Panc1 (cell line): ENCODE results near the gene EFCC1.

Experiments
- POLR2AphosphoS5 ChIP-seq: IDR thresholded peaks from 2 replicates; pipeline ENCODE4 v1.6.1; 2012; ENCODE audit warnings: mild to moderate bottlenecking, low read depth, low read length, moderate library complexity
- SIN3A ChIP-seq: IDR thresholded peaks from 2 replicates; pipeline ENCODE4 v1.6.1; 2012; ENCODE audit warnings: low read depth, mild to moderate bottlenecking, low read length, moderate library complexity, borderline replicate concordance; ENCODE audit not compliant: insufficient read depth
- TF ChIP-seq, protein P1 (sequence below): fragments of 450-650 bp; IDR thresholded peaks from 2 replicates; pipeline ENCODE4 v1.5.1; 2017; ENCODE audit warnings: mild to moderate bottlenecking

DNA sequence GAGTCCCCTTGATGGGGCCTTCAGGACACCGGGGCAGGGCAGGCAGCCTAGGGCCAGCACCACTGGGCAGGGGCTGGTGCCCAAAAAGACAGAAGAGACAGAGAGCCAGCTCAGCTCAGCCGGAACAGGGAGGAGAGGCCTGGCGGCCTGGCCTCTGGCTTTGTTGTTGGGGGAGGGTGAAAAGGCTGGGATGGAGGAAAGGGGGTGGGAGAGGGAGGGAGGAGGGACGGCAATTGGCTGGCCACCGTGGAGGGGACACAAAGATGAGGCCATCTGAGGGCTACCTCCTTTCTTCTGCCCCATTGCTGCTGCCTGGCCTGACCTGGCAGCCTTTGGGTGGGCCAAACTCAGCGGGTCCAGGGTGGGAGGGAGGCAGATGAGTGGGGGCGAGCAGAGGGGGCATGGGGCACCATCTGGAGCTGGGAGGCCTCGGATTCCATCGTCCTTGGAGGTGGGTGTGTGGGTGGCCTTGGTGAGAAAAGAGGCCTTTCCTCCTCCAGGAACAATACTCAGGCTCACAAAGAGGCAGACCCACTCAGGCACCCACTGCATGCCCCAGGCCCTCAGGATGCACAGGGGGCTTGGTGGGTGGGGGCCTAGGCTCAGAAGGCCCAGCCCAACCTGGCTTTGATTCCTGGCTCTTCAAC, 9.3 kb downstream of the EFCC1 start:
- no peak for TF ChIP-seq POLR2AphosphoS5
- TF ChIP-seq, protein P1, sequence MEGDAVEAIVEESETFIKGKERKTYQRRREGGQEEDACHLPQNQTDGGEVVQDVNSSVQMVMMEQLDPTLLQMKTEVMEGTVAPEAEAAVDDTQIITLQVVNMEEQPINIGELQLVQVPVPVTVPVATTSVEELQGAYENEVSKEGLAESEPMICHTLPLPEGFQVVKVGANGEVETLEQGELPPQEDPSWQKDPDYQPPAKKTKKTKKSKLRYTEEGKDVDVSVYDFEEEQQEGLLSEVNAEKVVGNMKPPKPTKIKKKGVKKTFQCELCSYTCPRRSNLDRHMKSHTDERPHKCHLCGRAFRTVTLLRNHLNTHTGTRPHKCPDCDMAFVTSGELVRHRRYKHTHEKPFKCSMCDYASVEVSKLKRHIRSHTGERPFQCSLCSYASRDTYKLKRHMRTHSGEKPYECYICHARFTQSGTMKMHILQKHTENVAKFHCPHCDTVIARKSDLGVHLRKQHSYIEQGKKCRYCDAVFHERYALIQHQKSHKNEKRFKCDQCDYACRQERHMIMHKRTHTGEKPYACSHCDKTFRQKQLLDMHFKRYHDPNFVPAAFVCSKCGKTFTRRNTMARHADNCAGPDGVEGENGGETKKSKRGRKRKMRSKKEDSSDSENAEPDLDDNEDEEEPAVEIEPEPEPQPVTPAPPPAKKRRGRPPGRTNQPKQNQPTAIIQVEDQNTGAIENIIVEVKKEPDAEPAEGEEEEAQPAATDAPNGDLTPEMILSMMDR = no peak
- no peak for TF ChIP-seq SIN3A
